Activated T-helper 1 cell treated with anti-CD3 and anti-CD28 coated beads, Interleukin-12 subunit alpha, Interleukin-12 subunit beta, Interleukin-2, Interleukin-4 antibody, amounts not matched to agents 30 ng/mL and 10 ng/mL and 1 ng/mL, durations not matched to agents 14 hours and 24 hours and 36 hours (primary cell): ENCODE data around the gene PTPA. TPM values are rescaled to one million over a fixed set of nuclear protein-coding genes. Genes with fewer than 3 reads are reported as not detected.
"Not testable (repeated sequence)": the region's sequence is repeated elsewhere in the genome, so short reads cannot be mapped to it uniquely, and the experiment has no call there.

Experiments used
- DNase-seq: peaks from one replicate; pipeline ENCODE4 v3.0.0; 2021; ENCODE audit warnings: low spot score
- H3K27ac Mint-ChIP-seq: one replicate; pipeline ENCODE4 v1.8.0; 2021; ENCODE audit warnings: mild to moderate bottlenecking, mixed read lengths
- H3K27me3 Mint-ChIP-seq: one replicate; pipeline ENCODE4 v1.8.0; 2022; ENCODE audit warnings: mild to moderate bottlenecking, moderate library complexity, mixed read lengths; ENCODE audit not compliant: insufficient read depth
- H3K36me3 Mint-ChIP-seq: one replicate; pipeline ENCODE4 v1.8.0; 2021; ENCODE audit warnings: low read depth, mixed read lengths
- H3K4me1 Mint-ChIP-seq: one replicate; pipeline ENCODE4 v1.8.0; 2021; ENCODE audit warnings: low read depth, mixed read lengths
- H3K4me3 Mint-ChIP-seq: one replicate; pipeline ENCODE4 v1.8.0; 2021; ENCODE audit warnings: mild to moderate bottlenecking, moderate library complexity, mixed read lengths
- H3K9me3 Mint-ChIP-seq: one replicate; pipeline ENCODE4 v1.8.0; 2021; ENCODE audit warnings: mixed read lengths
- intact Hi-C: fragments of 100-400 bp; cut with micrococcal nuclease; formaldehyde crosslinking; loops from one replicate; pipeline ENCODE4 v1.15.1; 2024
- total RNA-seq: library from RNA; stranded (reverse); gene quantifications from 2 replicates; pipeline ENCODE4 v1.2.3, GENCODE V29; 2022

Gene PTPA
- total RNA-seq, 1 donor from 2014 or later: 114 TPM

DNA sequence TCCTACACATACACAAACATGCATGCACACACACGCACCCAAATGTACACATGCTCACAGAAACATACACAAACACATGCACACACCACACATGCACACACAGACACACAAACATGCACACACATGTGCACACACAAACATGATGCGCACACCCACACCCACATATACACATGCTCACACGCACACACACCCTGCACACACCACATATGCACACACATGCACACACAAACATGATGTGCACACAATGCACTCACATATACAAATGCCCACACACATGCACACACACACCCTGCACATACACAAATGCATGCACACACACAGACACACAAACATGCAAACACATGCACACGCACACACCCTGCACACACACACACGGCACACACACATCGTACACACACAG lies 74.2 kb downstream of the PTPA start:
- H3K27ac Mint-ChIP-seq: no peak overlapping the region
- DNase-seq: no peak
- H3K4me3 Mint-ChIP-seq: no peak overlapping the region
- intact Hi-C loops: no loop called here
- H3K4me1 Mint-ChIP-seq: peaks cover 7% of the 10 kb centered on the region
- peaks cover 3% of the 10 kb centered on the region for H3K27me3 Mint-ChIP-seq
- no peaks in the 10 kb centered on the region for H3K36me3 Mint-ChIP-seq
- H3K9me3 Mint-ChIP-seq: no peaks in the 10 kb centered on the region

DNA sequence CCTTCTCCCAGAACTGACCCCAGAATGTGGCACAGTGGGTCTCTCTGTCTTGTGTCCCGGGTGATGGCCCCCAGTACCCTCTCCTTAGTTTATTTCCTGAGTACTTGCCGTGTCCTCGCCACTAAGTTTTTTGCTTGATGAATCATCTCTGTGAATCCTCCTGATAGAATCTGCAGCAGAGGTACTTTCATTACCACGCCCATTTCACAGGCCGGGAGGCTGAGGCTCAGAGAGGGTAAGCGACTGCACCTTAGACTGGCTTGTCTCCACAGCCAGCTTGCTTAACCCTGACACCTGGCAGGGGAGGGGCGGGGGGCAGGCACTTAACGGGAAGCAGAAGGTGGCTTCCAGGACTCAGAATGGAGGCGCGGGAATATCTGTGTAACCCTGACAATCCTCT lies 74.8 kb downstream of the PTPA start:
- H3K9me3 Mint-ChIP-seq: no peaks in the 10 kb centered on the region
- no peak for DNase-seq
- no peaks in the 10 kb centered on the region for H3K27me3 Mint-ChIP-seq
- intact Hi-C loops: no loop called here
- no peaks in the 10 kb centered on the region for H3K36me3 Mint-ChIP-seq
- H3K27ac Mint-ChIP-seq: no peak overlapping the region
- H3K4me3 Mint-ChIP-seq: no peak overlapping the region
- peaks cover 7% of the 10 kb centered on the region for H3K4me1 Mint-ChIP-seq

DNA sequence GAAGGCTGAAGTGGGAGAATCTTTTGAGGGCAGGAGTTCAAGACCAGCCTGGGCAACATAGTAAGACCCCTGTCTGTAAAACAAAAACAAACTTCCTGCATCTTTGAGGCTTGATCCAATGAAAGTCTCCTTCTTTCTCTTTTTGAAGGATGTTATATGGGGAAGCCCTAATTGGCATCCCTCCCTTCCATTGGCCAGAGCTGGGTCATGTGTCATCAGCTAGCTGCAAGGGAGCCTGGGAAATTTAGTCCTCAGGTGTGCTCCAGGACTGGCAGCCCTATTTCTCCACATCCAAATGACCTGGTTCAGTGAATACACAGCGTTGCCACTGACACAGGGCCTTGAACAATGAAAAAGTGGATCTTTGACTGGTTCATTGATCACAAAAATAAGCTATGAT lies 75.8 kb downstream of the PTPA start:
- H3K4me3 Mint-ChIP-seq: no peak overlapping the region
- H3K4me1 Mint-ChIP-seq: peaks cover 7% of the 10 kb centered on the region
- no peaks in the 10 kb centered on the region for H3K36me3 Mint-ChIP-seq
- intact Hi-C loops: no loop called here
- no peak overlapping the region for H3K27ac Mint-ChIP-seq
- H3K9me3 Mint-ChIP-seq: no peaks in the 10 kb centered on the region
- no peaks in the 10 kb centered on the region for H3K27me3 Mint-ChIP-seq
- DNase-seq: no peak

DNA sequence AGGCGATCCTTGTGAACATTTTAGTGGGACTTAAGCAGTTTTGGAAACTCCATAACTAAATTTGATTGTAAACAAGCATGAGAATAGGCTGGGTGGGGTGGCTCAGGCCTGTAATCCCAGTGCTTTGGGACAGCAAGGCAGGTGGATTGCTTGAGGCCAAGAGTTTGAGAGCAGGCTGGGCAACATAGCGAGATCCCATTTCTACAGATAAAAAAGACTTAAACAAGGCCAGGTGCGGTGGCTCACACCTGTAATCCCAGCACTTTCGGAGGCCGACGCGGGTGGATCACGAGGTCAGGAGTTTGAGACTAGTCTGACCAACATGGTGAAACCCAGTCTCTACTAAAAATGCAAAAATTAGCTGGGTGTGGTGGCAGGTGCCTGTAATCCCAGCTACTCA lies 78.8 kb downstream of the PTPA start:
- H3K4me1 Mint-ChIP-seq, H3K9me3 Mint-ChIP-seq, H3K4me3 Mint-ChIP-seq, H3K27ac Mint-ChIP-seq, DNase-seq, H3K36me3 Mint-ChIP-seq, intact Hi-C loops, H3K27me3 Mint-ChIP-seq: not testable (repeated sequence)

DNA sequence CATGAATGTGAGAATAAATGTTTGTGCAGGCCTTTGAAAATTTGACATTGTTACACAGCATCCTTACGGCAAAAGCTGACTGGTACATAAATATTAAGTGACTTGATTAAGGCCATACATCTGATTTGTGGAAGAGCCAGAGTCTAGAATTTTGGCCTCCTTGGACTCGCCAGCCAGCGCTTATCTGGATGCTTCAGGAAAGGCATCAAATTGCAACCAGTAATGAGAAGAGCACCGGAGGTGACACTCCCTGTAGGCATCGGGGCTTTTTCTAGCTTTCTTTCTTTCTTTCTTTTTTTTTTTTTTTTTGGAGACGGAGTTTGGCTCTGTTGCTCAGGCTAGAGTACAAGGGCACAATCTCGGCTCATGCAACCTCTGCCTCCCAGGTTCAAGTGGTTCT lies 80.0 kb downstream of the PTPA start:
- intact Hi-C loops: no loop called here
- H3K27ac Mint-ChIP-seq: no peak overlapping the region
- H3K36me3 Mint-ChIP-seq: no peaks in the 10 kb centered on the region
- H3K4me1 Mint-ChIP-seq: no peaks in the 10 kb centered on the region
- DNase-seq: no peak
- peaks cover 9% of the 10 kb centered on the region for H3K27me3 Mint-ChIP-seq
- peaks cover 3% of the 10 kb centered on the region for H3K9me3 Mint-ChIP-seq
- H3K4me3 Mint-ChIP-seq: no peak overlapping the region

DNA sequence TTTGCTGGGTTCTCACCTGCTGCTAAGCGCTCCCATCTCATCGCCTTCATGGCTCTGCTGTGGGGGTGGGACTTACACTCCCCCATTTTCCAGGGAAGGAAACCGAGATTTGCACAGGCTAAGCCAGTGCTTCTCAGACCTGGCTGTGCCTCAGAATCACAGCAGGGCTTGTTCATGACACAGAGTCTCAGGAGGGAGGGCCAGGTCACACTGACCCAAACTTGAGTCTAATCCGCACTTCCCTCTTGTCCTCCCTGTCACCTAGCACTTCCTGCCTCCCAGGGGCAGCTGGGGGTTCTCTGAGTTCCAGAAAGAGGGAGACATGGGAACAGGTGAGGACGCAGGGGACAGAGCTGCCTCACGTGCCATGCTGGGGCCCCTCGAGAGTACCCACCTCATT lies 82.4 kb downstream of the PTPA start:
- intact Hi-C loops: no loop called here
- no peak overlapping the region for H3K4me3 Mint-ChIP-seq
- DNase-seq: no peak
- no peaks in the 10 kb centered on the region for H3K4me1 Mint-ChIP-seq
- no peak overlapping the region for H3K27ac Mint-ChIP-seq
- no peaks in the 10 kb centered on the region for H3K36me3 Mint-ChIP-seq
- H3K9me3 Mint-ChIP-seq: peaks cover 3% of the 10 kb centered on the region
- H3K27me3 Mint-ChIP-seq: peaks cover 23% of the 10 kb centered on the region

DNA sequence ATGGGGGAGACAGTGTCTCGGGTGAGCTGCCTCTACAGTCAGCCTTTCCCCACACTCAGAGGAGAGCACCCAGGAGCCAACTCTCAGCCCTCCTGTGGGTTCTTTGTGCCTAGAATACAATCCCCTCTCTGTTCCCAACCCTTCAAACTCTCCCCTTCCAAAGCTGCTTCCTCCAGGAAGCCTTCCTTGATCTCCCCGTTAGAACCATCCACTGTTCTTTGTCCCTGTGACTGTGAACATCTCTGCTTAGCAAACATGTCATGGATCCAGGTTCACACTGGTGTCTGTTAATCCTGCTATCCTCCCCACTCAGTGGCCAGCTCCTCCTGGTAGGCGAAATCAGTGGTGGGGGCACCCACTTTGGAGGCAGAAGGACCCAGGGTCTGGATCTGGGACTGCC lies 83.0 kb downstream of the PTPA start:
- H3K27ac Mint-ChIP-seq: no peak overlapping the region
- H3K27me3 Mint-ChIP-seq: peaks cover 23% of the 10 kb centered on the region
- no peak for DNase-seq
- intact Hi-C loops: no loop called here
- no peak overlapping the region for H3K4me3 Mint-ChIP-seq
- peaks cover 3% of the 10 kb centered on the region for H3K9me3 Mint-ChIP-seq
- H3K4me1 Mint-ChIP-seq: no peaks in the 10 kb centered on the region
- no peaks in the 10 kb centered on the region for H3K36me3 Mint-ChIP-seq

DNA sequence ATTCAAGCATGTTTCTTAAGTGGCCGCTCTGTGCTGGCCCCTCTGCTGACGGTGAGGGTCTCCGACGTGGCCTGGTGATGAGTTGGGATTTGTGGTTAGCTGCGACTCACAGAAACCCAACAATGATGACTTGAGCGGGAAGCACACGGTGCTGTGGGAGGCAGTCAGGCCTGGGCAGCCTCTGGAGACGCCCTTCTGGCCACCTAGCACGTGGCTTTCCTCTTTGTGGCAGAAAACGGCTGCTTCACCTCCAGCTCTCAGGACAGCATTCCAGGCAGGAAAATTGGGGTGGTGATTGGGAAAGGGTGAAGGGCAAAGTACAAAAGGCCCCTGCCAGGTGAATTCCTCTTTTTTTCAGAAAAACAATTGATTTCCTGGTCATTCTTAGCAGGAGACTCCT lies 84.4 kb downstream of the PTPA start:
- Mint-ChIP-seq H3K36me3 (no peaks in the 10 kb centered on the region), H3K4me3 (no peak overlapping the region), H3K27me3 (peaks cover 23% of the 10 kb centered on the region), H3K4me1 (no peaks in the 10 kb centered on the region), H3K9me3 (peaks cover 3% of the 10 kb centered on the region), H3K27ac (no peak overlapping the region)
- DNase-seq: no peak
- intact Hi-C loops: no loop called here

DNA sequence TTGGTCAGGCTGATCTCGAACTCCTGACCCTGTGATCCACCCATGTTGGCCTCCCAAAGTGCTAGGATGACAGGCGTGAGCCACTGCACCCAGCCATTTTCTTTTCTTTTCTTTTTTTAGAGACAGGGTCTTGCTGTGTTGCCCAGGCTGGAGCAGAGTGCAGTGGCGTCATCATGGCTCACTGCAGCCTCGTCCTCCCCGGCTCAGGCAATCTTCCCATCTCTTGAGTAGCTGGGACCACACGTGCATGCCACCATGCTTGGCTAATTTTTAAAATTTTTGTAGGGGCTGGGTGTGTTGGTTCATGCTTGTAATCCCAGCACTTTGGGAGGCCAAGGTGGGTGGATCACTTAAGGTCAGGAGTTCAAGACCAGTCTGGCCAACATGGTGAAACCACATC lies 85.8 kb downstream of the PTPA start:
- H3K4me1 Mint-ChIP-seq, H3K36me3 Mint-ChIP-seq, H3K27ac Mint-ChIP-seq, DNase-seq, H3K9me3 Mint-ChIP-seq, intact Hi-C loops, H3K4me3 Mint-ChIP-seq: not testable (repeated sequence)
- peaks cover 23% of the 10 kb centered on the region for H3K27me3 Mint-ChIP-seq

DNA sequence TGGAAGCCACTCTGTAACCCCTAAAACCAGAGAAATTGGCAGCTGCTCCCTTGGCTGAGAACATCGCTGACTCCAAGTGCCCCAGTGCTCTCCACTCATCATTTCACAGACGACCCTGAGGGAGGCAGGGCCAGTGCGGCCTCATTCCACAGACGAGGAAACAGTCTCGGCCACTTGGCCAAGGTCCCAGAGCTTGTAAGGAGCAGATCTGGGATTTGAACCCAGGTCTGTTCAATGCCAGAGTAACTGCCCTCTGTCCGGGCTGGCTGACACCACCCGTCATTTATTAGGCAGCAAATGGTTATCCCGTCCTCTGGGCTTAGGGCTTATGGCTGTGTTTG lies 86.7 kb downstream of the PTPA start:
- Mint-ChIP-seq H3K36me3 (no peaks in the 10 kb centered on the region), H3K27ac (no peak overlapping the region), H3K4me3 (no peak overlapping the region), H3K27me3 (peaks cover 23% of the 10 kb centered on the region), H3K9me3 (no peaks in the 10 kb centered on the region), H3K4me1 (peaks cover 6% of the 10 kb centered on the region)
- DNase-seq: no peak
- intact Hi-C loops: no loop called here

Other genes with a start within 250 kb of the PTPA start
- gene KYAT1, start 229.5 kb upstream of the PTPA start, total RNA-seq: 10.6 and 12.2 TPM in 2 replicates
- gene LRRC8A, start 229.3 kb upstream of the PTPA start, total RNA-seq: 30.1 and 32.9 TPM in 2 replicates
- gene PHYHD1, start 190.4 kb upstream of the PTPA start, total RNA-seq: 0.34 and 1.0 TPM in 2 replicates
- 17.7 and 18.1 TPM in 2 replicates for gene DOLK, start 163.8 kb upstream of the PTPA start, total RNA-seq
- gene NUP188, start 163.7 kb upstream of the PTPA start, total RNA-seq: 154 and 158 TPM in 2 replicates
- gene SH3GLB2, start 83.1 kb upstream of the PTPA start, total RNA-seq: 71.1 and 74.8 TPM in 2 replicates
- gene MIGA2, start 74.8 kb upstream of the PTPA start, total RNA-seq: 43.4 and 43.8 TPM in 2 replicates
- gene DOLPP1, start 30.3 kb upstream of the PTPA start, total RNA-seq: 28.4 and 30.2 TPM in 2 replicates
- gene CRAT, start 622 bp upstream of the PTPA start, total RNA-seq: 9.9 and 10.0 TPM in 2 replicates
- 14.4 TPM in 2 replicates for gene IER5L, start 66.8 kb downstream of the PTPA start, total RNA-seq